GM19438 (cell line): ENCODE data around the gene TMEM134.

Experiments used
- ATAC-seq: cut with Tn5 transposase; IDR thresholded peaks from one replicate; pipeline ENCODE4 v1.9.1; 2021; ENCODE audit warnings: low read depth; ENCODE audit not compliant: unreplicated experiment

The TMEM134 gene

DNA sequence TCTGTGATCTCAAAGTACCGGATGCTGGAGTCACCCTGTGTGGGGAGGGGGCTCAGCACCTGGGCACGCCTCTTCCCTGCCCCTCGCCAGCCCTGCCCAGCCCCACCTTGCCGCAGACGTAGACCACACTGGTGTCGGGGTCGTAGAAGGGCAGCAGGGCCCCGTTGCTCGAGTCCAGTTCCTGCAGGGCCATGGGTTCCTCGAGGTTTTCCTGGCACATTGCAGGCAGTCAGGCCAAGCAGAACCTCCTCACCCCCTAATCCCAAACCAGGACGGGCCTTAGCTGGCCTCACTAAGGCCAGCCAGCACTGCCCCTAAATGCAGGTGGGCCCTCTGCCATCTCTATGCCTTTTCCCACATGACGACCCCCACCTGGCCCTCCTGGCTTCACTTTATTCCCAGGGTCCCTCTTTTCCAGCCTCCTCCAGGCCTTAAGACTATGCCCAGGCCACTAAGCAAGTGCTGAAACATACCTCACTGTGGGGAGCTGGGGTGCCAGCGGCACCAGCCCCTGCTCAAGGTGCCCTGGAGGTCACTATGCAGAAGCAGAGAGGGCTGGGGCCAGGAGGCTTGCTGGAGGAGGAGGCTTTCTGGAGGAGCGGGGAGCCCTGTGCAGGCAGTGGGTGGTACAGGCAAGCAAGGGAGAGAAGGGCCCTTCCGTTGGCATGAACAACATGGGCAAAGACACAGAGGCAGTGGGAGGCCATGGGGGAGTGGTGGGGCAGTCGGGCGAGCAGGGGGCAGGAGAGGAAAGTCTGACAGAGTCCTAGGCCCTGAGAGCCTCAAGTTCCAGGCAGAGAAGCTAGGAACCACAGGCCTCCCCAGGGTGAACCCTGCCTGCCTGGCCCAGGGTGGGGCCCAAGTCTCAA is 28.6 kb downstream of the TMEM134 start:
- ATAC-seq, result no peak

DNA sequence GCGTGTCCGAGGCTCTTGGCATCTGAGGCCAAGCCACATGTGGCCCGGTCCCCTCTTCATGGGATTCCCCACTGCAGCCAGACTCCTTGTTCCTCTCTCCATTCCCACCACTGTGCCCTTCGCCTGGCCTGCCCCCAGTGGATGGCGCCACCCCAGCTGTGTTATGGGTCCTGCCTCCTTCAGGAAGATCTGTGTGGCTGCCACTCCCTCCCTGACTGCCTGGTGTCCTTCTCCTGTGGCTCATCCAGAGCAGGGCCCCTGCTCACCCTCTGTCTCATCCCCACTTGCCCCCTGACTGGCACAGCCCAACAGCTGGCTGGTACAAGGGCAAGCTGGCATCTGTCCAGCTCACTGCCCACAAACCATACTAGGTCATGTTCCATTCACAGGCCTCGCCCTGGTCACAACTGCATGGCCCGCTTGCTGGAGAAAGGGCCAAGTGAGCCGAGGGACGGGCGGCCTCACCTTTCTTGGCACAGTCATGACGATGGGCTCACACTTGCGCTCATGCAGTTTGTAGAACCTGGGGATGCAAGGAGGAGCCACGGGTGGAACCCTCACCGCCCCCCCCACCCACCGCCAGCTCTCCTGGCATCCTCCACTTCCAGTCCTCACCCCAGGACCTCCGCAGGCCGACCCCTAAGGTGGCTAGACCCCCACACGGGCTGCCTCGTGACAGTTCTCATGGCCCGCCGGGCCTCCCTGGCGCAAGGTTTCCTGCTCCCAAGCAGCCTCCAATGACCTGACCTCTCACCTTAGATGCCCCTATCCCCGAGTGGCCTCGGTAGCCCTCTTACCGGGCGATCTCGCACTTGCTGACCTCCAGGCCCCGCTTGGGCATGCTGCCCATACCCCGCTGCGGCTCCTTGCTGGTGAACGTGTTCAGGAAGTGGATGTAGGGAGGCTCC is 29.5 kb downstream of the TMEM134 start:
- no peak for ATAC-seq

DNA sequence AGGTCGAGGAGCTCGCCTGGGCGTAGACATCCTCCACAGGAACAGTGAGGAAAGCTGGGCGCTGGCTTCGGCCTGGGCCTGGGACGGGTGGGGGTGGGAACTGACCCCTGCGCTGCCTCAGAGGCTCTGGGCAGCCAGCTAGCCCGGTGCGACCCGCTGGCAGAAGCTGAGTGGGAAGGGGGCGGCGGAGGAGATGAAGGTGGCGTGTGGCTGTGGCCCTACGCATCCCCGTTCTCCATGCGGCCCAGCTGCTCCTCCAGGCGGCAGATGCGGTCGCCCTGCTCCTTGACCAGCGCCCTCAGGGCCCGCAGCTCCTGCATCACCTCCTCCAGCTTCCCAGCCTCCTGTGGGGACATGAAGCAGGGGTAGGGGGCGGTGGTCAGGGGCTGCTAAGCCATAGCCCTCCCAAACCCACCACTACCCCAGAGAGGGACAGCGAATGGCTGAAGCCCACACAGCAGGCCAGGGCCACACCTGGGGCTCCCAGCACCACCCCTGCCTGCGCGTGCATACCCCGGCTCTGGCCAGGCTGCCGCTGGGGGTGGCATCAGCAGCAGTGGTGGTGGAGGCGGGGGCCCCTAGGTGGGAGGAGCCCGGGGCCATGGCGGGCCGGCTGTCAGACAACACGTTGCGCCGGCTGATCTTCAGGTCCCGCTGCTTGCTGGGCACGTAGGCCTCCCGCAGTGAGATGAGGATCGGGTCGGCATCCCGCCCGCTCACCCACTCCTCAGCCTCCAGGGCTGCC is 30.7 kb downstream of the TMEM134 start:
- no peak for ATAC-seq

DNA sequence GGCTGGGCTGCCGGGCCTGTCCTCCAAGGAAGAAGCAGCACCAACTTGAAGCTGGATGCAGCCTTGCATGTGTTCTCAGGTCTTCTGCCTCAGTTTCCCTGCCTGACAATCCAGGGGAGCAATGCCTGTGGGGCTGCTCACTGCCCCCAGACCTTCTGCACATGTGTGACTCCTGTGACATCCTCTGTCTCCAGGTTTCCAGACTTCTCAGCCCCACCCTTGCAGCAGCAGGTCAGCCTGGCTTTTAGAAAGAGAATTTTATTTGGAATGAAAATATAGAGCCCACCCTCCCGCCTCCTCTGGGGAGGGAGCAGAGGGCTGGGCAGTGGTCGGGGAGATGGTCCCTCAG is 31.3 kb downstream of the TMEM134 start:
- ATAC-seq, result no peak

DNA sequence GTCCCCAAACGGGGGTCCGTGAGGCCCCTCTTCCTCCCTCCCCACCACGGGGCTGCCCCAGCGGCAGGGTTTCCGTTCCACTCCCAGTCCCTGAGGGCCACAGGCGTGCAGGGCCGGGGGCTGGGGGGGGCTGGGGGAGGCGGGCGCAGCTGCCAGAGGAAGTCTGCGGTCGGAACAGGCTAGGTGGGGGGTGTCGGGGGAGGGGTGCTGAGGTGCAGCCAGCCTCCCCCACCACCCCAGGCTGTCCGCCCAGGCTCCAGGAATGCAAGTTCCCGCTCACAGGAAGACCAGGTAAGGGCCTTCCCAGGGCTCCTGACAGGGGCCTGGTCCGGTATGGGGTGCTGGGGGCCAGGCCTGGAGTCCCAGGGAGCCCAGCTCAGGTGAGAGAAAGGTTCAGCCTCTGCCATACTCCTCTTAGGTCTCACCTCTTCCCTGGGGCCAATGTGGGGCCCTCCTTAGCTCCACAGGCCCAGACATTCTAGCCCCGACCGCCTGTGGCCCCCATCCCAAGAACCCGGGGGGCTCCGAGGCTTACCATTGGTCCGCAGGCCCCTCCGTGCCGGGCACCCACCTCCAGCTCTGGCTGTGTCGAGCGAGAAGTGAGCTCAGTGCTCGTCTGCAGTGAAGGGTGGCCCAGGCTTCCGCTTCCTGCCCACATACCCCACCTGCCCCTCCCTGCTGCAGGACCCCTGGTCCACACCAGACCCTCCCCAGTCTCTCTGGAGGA is 31.8 kb downstream of the TMEM134 start, which contains the start of gene PTPRCAP:
Gene PTPRCAP (minus strand): TSS at position 601 of the 727 bp plus-strand sequence. CDS start 63 bp downstream, at position 538.
- no peak for ATAC-seq

- peak; percentile 41 for ATAC-seq
Measured at GRCh38 chr11:67436459-67437081, 32.5 kb downstream of the TMEM134 start.

DNA sequence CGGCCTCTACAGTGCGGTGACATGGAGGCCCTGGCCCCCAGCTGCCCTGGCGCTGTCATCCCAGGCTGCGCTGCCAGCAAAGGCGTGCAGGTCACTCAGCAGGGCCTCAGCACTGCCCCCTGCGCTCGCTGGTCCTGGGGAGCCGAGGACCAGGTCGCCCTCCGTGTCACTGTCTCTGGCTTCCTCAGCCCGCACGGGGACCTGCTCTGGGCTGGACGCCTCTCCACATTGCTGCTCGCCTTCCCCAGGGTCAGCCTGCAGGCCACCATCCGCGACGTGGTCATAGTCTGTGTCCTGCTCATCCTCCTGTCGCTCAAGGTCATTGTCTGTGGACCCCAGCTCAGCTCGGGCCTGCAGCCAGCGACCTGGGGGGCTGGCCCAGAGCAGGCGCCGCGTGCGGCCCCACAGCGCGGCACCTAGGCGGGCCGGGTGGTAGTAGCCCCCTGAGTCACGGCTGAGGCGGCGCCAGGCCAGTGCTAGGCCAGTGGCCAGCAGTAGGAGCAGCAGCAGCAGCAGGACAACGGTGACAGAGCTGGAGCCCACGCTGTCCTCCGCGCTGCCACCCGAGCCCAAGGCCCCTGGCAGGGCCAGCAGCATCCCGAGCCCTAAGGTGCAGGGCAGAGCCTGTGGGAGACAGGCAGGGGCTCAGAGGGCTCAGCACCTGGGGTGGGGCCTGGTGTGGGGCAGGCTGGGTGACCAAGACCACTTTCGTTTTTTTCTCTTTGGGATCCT is 33.2 kb downstream of the TMEM134 start:
- no peak for ATAC-seq

- no peak for ATAC-seq
Measured at GRCh38 chr11:67435031-67435726, 33.9 kb downstream of the TMEM134 start.

- ATAC-seq, result no peak
Measured at GRCh38 chr11:67434395-67434881, 34.6 kb downstream of the TMEM134 start.

DNA sequence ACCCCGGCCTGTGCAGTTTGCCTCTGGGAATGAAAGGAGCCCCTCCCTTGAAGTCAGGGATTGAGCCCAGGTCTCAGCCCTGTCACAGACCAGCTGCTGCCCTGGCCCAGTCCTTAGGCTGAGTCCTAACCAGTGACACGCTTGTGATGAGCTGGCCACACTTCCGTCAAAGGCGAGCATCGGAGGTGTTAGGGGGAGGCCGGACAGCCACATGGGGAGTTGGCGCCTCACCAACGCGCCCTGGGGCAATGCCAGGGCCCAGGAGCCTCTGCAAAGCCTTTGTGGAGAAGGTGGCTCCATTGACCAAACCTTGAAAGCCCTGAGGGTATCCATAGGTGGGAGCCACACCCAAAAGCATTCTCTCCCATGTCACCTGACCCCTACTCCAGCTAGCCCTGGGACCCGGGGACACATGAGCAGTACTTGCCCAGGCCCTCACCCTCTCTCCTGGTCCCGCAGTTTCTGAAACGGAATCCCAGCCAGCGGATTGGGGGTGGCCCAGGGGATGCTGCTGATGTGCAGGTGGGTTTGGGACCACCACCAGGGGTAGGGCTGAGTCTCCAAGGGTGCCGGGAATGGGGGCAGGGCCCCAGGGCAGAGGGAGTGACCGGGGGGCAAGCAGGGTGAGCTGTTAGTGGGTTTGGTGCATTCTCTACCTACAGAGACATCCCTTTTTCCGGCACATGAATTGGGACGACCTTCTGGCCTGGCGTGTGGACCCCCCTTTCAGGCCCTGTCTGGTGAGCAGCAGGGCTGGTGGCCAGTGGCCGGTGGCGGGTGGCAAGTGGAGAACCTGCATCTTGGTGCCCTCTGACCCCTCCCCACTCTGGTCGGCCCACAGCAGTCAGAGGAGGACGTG is 35.3 kb downstream of the TMEM134 start:
- ATAC-seq, result no peak

GRCh38 chr11:67432655-67433349 is 36.2 kb downstream of the TMEM134 start:
- no peak for ATAC-seq

- ATAC-seq, result no peak
Measured at GRCh38 chr11:67431346-67432249, 37.5 kb downstream of the TMEM134 start.

- ATAC-seq, result no peak
Measured at GRCh38 chr11:67429722-67430121, 39.3 kb downstream of the TMEM134 start.

DNA sequence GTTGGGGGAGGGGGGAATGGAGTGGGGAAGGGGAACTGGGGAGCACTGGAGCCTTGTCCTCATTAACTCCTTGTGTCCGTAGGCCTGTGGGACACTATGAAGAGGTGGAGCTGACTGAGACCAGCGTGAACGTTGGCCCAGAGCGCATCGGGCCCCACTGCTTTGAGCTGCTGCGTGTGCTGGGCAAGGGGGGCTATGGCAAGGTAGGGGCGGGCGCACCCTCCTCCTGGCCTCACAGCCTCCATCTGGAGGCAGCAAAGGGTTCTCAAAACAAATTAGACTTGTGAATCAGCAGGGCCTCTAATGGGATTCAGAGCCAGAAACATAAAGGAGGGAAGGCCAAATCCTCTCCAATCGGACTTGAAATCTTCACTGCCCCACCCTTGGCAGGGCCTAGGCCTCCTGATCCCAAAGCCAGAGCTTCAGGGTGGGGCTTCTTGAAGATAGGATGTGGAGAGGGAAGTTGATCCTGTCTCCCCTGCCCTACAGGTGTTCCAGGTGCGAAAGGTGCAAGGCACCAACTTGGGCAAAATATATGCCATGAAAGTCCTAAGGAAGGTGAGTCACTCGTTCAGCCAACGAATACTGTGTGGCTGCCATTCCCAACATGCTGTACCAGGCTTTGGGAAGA is 39.9 kb downstream of the TMEM134 start:
- no peak for ATAC-seq
